Hepatocyte (in vitro differentiated cells): Measurements from ENCODE around the gene MPND. TPM values are rescaled to one million over a fixed set of nuclear protein-coding genes. Genes with fewer than 3 reads are reported as not detected.

Source experiments
- DNase-seq: peaks from one replicate; pipeline ENCODE4 v3.0.0-alpha.2; 2016; ENCODE audit warnings: low spot score
- H2AFZ ChIP-seq: fragments of 200-600 bp; sonication (generic); 2 replicates; pipeline ENCODE4 v1.6.0; 2016; ENCODE audit warnings: antibody characterized with exemption, mild to moderate bottlenecking
- H3K27ac ChIP-seq: fragments of 200-600 bp; sonication (generic); 2 replicates; pipeline ENCODE4 v1.5.1; 2016; ENCODE audit warnings: mild to moderate bottlenecking
- H3K27me3 ChIP-seq: fragments of 200-600 bp; sonication (generic); 2 replicates; pipeline ENCODE4 v1.6.1; 2016
- H3K36me3 ChIP-seq: fragments of 200-600 bp; sonication (generic); replicated peaks from 2 replicates; pipeline ENCODE4 v1.5.1; 2016; ENCODE audit warnings: low read depth; ENCODE audit not compliant: insufficient read depth
- H3K4me1 ChIP-seq: fragments of 200-600 bp; sonication (generic); 2 replicates; pipeline ENCODE4 v1.5.1; 2016; ENCODE audit warnings: mild to moderate bottlenecking, moderate library complexity; ENCODE audit not compliant: insufficient read depth
- H3K4me2 ChIP-seq: fragments of 200-600 bp; sonication (generic); 2 replicates; pipeline ENCODE4 v1.6.0; 2016
- H3K4me3 ChIP-seq: fragments of 200-600 bp; sonication (generic); 2 replicates; pipeline ENCODE4 v1.5.1; 2016; ENCODE audit warnings: mild to moderate bottlenecking
- H3K79me2 ChIP-seq: fragments of 200-600 bp; sonication (generic); 2 replicates; pipeline ENCODE4 v1.6.0; 2017; ENCODE audit warnings: mild to moderate bottlenecking
- H3K9me2 ChIP-seq: fragments of 200-600 bp; sonication (generic); replicated peaks from 2 replicates; pipeline ENCODE4 v1.6.0; 2017; ENCODE audit warnings: mild to moderate bottlenecking; ENCODE audit not compliant: insufficient read depth
- H3K9me3 ChIP-seq: fragments of 200-600 bp; sonication (generic); 2 replicates; pipeline ENCODE4 v1.5.1; 2016; ENCODE audit warnings: low read depth, mild to moderate bottlenecking
- H4K20me1 ChIP-seq: fragments of 200-600 bp; sonication (generic); 2 replicates; pipeline ENCODE4 v1.6.0; 2016; ENCODE audit warnings: mild to moderate bottlenecking; ENCODE audit not compliant: insufficient read depth, poor library complexity, severe bottlenecking
- EZH2 ChIP-seq: fragments of 200-600 bp; sonication (generic); IDR thresholded peaks from 2 replicates; pipeline ENCODE4 v1.6.1; 2016; ENCODE audit warnings: antibody characterized with exemption, mild to moderate bottlenecking, borderline replicate concordance
- EZH2phosphoT487 ChIP-seq: fragments of 200-600 bp; sonication (generic); IDR thresholded peaks from one replicate; pipeline ENCODE4 v1.6.1; 2018; ENCODE audit warnings: antibody characterized with exemption, mild to moderate bottlenecking, low read depth, moderate library complexity; ENCODE audit not compliant: unreplicated experiment, severe bottlenecking
- WGBS: methylation state at CpG from one replicate; pipeline ENCODE4 v1.1.6; 2016; ENCODE audit warnings: low lambda C conversion rate; ENCODE audit errors: missing lambda C conversion rate; 5-methylcytosine and 5-hydroxymethylcytosine counted together
- polyA plus RNA-seq: library from polyadenylated mRNA; unstranded; fragments of >200 nt; fragmentation: Nextera tagmentation; extraction: Ambion mirVana; gene quantifications from 2 replicates; pipeline ENCODE4 v1.2.1, GENCODE V29; 2016
- total RNA-seq: library from RNA; depleted of rRNA; stranded (reverse); fragments of >200 nt; gene quantifications from 2 replicates; pipeline ENCODE4 v1.2.3, GENCODE V29; 2014
- TF ChIP-seq, protein P1 (sequence below): fragments of 200-600 bp; sonication (generic); IDR thresholded peaks from 2 replicates; pipeline ENCODE4 v1.5.1; 2016; ENCODE audit warnings: antibody characterized with exemption, mild to moderate bottlenecking; ENCODE audit not compliant: poor library complexity

MPND gene
- total and polyA plus RNA-seq, 2 experiments from 2014 or later = 16.6 to 21.9 TPM

DNA sequence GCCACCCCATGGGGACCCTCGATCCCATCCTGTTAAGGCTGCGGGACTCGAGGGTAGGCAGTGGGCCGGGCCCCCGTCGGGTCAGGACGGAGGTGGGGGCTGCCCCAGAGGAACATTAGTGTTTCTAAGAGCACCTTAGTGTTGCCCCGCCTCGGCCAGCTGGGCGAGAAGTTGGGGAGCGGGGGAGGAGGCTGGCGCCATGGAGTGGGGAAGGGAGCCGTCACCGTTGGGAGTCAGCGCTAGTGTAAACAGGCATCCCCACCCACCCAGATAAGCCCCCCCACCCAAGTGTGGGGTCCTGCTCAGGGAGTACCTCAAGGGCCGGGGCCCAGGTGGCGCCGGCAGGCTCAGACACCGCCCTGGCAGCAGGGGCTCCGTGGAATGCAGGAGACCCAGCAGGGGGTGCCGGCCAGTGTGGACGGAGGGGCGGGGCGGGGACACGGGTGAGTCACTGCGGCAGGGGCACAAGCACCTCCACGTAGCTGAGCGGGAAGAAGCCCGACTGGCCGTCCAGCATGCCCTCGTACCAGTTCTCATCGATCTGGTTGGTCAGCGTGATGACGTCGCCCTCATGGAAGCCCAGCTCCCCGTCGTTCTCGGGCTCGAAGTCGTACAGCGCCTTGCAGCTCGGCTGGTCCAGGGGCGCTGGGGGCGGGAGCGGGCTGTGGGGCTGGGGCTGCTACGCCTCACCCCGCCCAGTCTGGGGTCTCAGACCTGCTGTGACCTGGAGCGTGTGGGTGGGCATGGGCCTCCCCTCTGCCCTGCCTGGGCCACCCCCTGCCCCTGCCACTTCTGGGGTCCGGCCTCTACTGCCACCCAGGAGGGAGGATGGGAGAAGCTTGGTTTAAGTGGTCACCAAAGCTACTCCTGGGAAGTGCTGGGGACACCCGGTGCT is 18.0 kb downstream of the MPND start:
- WGBS = 79% methylated on average over 29 of the region's 50 CpGs
- peak; percentile 48 for DNase-seq
- no peaks in the 10 kb centered on the region for H3K27me3 ChIP-seq
- no peak overlapping the region for H3K4me3 ChIP-seq
- H4K20me1 ChIP-seq = no peaks in the 10 kb centered on the region
- H3K79me2 ChIP-seq = peaks cover 2% of the 10 kb centered on the region
- H2AFZ ChIP-seq = no peak overlapping the region
- no peaks in the 10 kb centered on the region for H3K9me3 ChIP-seq
- no peaks in the 10 kb centered on the region for H3K36me3 ChIP-seq
- H3K9me2 ChIP-seq = no peaks in the 10 kb centered on the region
- H3K4me1 ChIP-seq = peaks cover 20% of the 10 kb centered on the region
- H3K4me2 ChIP-seq = no peak overlapping the region
- peak overlapping the region; percentile 75 for H3K27ac ChIP-seq
- TF ChIP-seq, protein P1, sequence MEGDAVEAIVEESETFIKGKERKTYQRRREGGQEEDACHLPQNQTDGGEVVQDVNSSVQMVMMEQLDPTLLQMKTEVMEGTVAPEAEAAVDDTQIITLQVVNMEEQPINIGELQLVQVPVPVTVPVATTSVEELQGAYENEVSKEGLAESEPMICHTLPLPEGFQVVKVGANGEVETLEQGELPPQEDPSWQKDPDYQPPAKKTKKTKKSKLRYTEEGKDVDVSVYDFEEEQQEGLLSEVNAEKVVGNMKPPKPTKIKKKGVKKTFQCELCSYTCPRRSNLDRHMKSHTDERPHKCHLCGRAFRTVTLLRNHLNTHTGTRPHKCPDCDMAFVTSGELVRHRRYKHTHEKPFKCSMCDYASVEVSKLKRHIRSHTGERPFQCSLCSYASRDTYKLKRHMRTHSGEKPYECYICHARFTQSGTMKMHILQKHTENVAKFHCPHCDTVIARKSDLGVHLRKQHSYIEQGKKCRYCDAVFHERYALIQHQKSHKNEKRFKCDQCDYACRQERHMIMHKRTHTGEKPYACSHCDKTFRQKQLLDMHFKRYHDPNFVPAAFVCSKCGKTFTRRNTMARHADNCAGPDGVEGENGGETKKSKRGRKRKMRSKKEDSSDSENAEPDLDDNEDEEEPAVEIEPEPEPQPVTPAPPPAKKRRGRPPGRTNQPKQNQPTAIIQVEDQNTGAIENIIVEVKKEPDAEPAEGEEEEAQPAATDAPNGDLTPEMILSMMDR = no peak
- TF ChIP-seq EZH2 (no peak), EZH2phosphoT487 (no peak)

DNA sequence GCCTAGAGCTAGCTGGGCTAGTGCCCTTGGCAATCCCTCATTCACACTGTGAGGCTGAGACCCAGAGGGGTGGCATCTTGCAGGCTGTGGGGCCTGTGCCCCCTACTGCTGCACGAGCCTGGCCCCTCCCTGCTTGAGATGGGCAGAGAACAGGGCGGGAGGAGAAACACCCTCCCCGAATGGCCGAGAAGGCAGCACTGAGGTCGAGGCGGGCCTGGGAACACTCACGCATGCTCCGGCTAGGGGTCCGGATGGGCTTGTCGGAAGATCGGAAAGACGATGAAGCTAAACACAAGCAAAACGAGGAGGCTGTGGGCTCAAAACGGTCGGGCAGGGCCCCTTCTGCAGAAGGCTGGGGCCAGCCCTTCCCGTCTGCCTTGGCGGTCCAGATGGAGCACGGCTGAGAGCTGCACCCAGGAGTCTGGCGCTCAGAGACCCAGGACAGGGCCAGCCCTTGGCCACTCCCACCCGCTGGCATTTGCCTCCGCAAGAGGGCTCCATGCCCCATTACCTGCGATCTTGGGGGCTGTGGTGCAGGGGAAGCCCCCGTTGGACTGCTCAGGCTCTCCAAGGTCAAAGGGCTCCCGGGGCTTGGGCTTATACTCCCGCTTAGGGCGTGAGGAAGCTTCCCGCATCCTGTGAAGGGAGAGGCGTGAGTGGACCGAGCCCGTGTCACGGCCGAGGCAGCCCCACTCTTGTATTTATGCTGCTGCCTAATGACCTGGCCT is 18.9 kb downstream of the MPND start:
- H3K27ac ChIP-seq = peak overlapping the region; percentile 75
- no peaks in the 10 kb centered on the region for H3K9me2 ChIP-seq
- H3K79me2 ChIP-seq = peaks cover 9% of the 10 kb centered on the region
- no peaks in the 10 kb centered on the region for H3K27me3 ChIP-seq
- H4K20me1 ChIP-seq = peaks cover 3% of the 10 kb centered on the region
- WGBS = 90% methylated on average over 32 of the region's 32 CpGs
- H3K4me3 ChIP-seq = no peak overlapping the region
- H3K36me3 ChIP-seq = no peaks in the 10 kb centered on the region
- no peak overlapping the region for H3K4me2 ChIP-seq
- no peak overlapping the region for H2AFZ ChIP-seq
- DNase-seq = no peak
- peaks cover 20% of the 10 kb centered on the region for H3K4me1 ChIP-seq
- TF ChIP-seq EZH2phosphoT487 (no peak), EZH2 (no peak)
- TF ChIP-seq, protein P1 = no peak
- H3K9me3 ChIP-seq = no peaks in the 10 kb centered on the region

DNA sequence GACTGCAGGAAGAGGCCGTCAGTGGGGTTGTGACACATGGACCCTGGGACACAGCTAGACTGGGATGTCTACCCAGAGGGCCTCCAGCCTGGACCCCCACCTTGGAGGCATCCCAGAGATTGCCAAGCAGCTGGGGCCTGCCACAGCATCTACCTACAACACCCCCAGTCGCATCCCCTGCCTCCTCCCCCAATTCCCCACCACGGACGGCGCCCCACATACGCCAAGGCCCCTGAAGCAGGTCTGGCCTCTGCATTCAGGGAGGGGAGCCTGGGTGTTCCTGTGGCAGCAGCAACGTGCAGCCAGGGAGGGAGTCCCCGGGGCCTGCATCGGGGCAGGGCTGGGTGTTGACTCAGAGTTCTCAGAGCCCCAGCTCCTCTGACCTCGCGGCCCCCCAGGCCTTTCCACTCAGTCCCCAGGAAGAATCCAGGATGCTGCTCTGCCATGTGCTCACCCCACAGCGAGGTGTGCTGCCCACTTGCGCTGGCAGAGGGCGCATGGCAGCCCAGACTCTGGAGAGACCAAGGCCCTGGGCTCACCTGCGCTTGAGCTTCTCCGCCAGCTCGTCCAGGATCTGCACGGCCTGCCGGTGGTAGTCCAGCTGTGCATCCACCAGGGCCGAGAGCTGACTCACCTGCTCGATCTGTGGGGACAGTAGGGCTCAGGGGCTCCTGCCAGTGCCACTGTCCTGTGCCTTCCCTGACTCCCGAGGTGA is 19.6 kb downstream of the MPND start:
- WGBS = 88% methylated on average over 20 of the region's 22 CpGs
- no peaks in the 10 kb centered on the region for H3K36me3 ChIP-seq
- no peak overlapping the region for H3K4me2 ChIP-seq
- TF ChIP-seq, protein P1 = no peak
- TF ChIP-seq EZH2 (no peak), EZH2phosphoT487 (no peak)
- H2AFZ ChIP-seq = no peak overlapping the region
- H3K79me2 ChIP-seq = peaks cover 17% of the 10 kb centered on the region
- H4K20me1 ChIP-seq = peaks cover 3% of the 10 kb centered on the region
- H3K4me1 ChIP-seq = peaks cover 20% of the 10 kb centered on the region
- no peaks in the 10 kb centered on the region for H3K9me2 ChIP-seq
- H3K27ac ChIP-seq = no peak overlapping the region
- no peaks in the 10 kb centered on the region for H3K9me3 ChIP-seq
- no peaks in the 10 kb centered on the region for H3K27me3 ChIP-seq
- DNase-seq = no peak
- no peak overlapping the region for H3K4me3 ChIP-seq
